ENCODE data around the gene GAS2L1.
"Not testable (repeated sequence)": the region's sequence is repeated elsewhere in the genome, so short reads cannot be mapped to it uniquely, and the experiment has no call there.

Gene GAS2L1

DNA sequence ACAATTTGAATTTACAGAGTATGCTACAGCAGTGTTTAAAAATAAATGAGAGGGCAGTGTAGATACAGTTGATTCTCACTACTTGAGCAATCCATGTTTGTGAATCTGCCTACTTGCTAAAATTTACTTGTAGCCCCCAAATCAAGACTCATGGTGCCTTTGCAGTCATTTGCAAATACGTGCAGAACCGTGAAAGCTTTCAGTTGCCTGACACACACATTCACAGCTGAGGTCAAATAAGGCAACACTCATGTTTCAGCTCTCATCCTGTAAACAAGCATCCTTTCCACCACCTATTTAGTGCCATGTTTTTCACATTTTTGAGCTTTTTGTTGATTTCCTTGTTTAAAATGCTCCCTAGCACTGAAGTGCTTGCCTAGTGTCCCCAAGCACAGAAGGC is 41.6 kb downstream of the GAS2L1 start:
- H3K4me3 ChIP-seq (ENCODE audit: low read depth, low read length), result no peak overlapping the region
- no peak for DNase-seq (ENCODE audit: low read depth)
- TF ChIP-seq, protein P1, sequence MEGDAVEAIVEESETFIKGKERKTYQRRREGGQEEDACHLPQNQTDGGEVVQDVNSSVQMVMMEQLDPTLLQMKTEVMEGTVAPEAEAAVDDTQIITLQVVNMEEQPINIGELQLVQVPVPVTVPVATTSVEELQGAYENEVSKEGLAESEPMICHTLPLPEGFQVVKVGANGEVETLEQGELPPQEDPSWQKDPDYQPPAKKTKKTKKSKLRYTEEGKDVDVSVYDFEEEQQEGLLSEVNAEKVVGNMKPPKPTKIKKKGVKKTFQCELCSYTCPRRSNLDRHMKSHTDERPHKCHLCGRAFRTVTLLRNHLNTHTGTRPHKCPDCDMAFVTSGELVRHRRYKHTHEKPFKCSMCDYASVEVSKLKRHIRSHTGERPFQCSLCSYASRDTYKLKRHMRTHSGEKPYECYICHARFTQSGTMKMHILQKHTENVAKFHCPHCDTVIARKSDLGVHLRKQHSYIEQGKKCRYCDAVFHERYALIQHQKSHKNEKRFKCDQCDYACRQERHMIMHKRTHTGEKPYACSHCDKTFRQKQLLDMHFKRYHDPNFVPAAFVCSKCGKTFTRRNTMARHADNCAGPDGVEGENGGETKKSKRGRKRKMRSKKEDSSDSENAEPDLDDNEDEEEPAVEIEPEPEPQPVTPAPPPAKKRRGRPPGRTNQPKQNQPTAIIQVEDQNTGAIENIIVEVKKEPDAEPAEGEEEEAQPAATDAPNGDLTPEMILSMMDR (IDR thresholded peaks at IDR 0.05; ENCODE audit: control insufficient read depth, extremely low read depth, insufficient read depth), result no peak

DNA sequence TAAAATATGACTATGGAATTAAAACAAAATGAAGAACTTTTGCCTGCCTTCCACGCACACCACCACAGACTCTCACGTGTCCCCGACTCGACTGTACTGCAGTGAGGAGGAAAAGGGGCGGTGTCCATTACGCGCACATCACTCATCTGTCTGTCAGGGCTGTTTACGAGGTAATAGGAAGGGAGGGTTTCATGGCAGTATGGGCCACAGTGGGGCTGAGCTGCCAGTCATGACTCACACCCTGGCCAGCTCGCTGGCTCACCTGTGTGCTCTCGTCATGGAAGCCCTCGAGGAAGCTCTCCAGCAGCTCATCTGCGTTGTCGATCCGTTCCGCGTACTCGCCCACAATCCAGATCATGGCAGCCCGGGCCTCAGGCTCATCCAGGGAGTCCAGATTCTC is 42.5 kb downstream of the GAS2L1 start:
- H3K4me3 ChIP-seq (ENCODE audit: low read depth, low read length), result no peak overlapping the region
- TF ChIP-seq, protein P1 (IDR thresholded peaks at IDR 0.05; ENCODE audit: control insufficient read depth, extremely low read depth, insufficient read depth), result no peak
- no peak for DNase-seq (ENCODE audit: low read depth)

DNA sequence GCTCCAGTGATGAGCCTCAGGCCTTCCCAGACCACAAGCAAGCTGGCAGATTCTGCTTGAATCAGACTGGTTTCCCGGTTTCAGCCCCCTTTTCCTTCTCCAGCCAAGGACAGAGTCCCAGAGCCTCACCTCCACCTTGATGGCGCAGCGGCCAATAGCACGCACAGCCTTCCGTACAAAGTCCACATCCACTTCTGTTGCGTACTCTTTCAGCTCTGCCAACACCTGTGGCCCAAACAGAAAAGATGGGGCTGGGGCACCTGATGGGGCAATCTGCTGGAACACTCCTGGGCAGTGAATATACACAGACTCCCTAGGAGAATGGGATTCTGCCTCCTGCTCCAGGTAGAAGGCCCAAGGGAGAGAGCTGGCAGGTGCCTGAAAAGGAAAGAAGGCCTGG is 44.6 kb downstream of the GAS2L1 start:
- no peak for DNase-seq (ENCODE audit: low read depth)
- TF ChIP-seq, protein P1 (IDR thresholded peaks at IDR 0.05; ENCODE audit: control insufficient read depth, extremely low read depth, insufficient read depth), result no peak
- H3K4me3 ChIP-seq (ENCODE audit: low read depth, low read length), result no peak overlapping the region

DNA sequence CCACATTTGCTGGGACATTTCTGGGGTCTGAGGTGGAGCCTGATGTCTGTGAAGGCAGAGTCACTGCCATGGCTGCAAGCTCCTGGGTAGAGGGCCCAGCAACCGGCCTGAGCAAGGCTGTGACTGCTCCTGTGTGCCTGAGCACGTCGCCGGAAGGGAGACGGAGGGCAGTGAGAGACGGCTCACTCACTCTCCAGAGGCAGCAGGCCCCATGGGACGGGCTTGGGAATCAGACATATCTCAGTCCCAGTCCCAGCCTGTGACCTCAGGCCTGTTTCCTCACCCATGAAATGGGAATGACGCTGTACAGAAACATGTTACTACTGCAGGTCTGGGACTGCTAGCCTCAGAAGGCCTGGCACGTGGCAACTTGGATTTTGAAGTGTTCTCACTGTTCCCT is 45.4 kb downstream of the GAS2L1 start:
- TF ChIP-seq, protein P1 (IDR thresholded peaks at IDR 0.05; ENCODE audit: control insufficient read depth, extremely low read depth, insufficient read depth), result no peak
- no peak for DNase-seq (ENCODE audit: low read depth)
- no peak overlapping the region for H3K4me3 ChIP-seq (ENCODE audit: low read depth, low read length)

DNA sequence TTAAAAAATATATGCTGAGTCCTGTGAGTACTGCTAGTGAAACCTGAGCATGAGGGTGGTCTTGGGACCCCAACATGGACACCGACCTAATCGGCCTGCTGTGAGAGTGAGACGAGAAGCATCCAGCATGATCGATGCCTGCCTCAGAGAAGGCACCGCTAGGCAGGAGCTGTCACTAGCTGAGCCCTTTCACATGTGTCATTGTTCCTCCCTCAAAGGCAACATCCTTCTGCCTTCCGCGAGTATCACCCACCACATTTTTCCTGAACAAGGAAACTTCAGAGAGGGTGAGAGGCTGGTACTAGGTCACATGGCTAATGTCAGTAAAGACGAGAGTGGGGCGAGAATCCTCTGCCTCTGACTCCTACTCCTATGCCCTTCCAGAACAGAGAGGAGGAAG is 46.3 kb downstream of the GAS2L1 start:
- no peak overlapping the region for H3K4me3 ChIP-seq (ENCODE audit: low read depth, low read length)
- TF ChIP-seq, protein P1 (IDR thresholded peaks at IDR 0.05; ENCODE audit: control insufficient read depth, extremely low read depth, insufficient read depth), result no peak
- no peak for DNase-seq (ENCODE audit: low read depth)

DNA sequence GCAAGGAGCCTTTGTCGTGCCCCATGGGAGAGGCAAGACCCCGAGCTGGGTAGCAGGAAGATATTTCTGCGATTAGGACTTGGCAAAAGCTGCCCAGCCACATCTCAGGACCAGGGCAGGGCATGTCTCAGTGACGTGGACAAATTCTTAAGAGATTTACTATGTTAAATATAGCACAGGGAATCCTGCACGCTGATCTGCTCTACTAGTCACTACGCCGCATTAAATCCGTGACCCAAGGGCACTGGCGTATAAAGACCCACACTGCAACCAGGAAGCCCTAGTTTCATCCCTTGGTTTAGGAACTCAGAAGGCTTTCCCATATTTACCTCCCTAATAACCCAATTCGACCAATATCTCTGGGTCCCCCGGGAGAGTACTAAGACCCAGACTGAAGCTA is 46.8 kb downstream of the GAS2L1 start:
- no peak overlapping the region for H3K4me3 ChIP-seq (ENCODE audit: low read depth, low read length)
- TF ChIP-seq, protein P1 (IDR thresholded peaks at IDR 0.05; ENCODE audit: control insufficient read depth, extremely low read depth, insufficient read depth), result no peak
- no peak for DNase-seq (ENCODE audit: low read depth)

DNA sequence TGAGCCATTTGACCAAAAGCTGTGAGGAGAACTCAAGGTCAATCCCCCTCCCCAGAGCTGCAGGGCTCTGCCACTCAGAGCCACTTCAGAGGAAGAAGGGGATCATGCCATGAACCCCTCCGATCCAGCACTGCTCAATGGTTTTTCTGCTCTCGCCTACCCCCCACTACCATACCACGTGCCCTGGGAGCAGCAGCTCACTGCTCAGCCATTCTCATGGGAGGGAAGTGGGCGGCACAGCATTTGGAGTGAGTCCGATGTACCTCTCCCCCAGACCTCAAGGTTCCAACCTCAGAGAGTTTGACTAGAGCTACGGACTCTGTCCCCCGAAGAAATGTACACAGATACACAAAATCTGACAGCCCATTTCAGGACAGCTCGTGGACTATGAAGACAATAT is 47.4 kb downstream of the GAS2L1 start:
- TF ChIP-seq, protein P1 (IDR thresholded peaks at IDR 0.05; ENCODE audit: control insufficient read depth, extremely low read depth, insufficient read depth), result no peak
- H3K4me3 ChIP-seq (ENCODE audit: low read depth, low read length), result no peak overlapping the region
- DNase-seq (ENCODE audit: low read depth), result no peak

DNA sequence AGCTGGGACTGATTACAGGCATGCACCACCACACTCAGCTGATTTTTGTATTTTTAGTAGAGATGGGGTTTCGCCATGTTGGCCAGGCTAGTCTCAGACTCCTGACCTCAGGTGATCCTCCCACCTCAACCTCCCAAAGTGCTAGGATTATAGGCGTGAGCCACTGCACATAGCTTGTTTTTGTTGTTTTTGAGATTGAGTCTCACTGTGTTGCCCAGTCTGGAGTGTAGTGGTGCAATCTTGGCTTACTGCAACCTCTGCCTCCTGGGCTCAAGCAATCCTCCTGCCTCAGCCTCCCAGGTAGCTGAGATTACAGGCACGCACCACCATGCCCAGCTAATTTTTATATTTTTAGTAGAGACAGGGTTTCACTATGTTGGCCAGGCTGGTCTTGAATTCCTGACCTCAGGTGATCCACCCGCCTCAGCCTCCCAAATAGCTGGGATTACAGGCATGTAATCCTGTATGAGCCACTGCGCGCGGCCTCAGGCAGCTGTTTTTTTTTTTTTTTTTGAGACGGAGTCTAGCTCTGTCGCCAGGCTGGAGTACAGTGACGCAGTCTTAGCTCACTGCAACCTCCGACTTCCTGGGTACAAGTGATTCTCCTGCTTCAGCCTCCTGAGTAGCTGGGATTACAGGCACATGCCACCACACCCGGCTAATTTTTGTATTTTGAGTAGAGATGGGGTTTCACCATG is 50.9 kb downstream of the GAS2L1 start:
- H3K4me3 ChIP-seq (ENCODE audit: low read depth, low read length); DNase-seq (ENCODE audit: low read depth): not testable (repeated sequence)

All from LNCaP clone FGC (cell line).